Ishikawa (cell line): ENCODE data around the gene SLC16A14.

Experiments used
- CEBPB ChIP-seq: IDR thresholded peaks from 2 replicates; pipeline ENCODE4 v1.6.1; 2012
- CREB1 ChIP-seq: IDR thresholded peaks from 2 replicates; pipeline ENCODE4 v1.6.1; 2012; ENCODE audit warnings: low read depth
- EGR1 ChIP-seq: IDR thresholded peaks from 2 replicates; pipeline ENCODE4 v1.6.1; 2012
- EP300 ChIP-seq: IDR thresholded peaks from 2 replicates; pipeline ENCODE4 v1.6.1; 2012; ENCODE audit warnings: borderline replicate concordance
- FOXM1 ChIP-seq: IDR thresholded peaks from 2 replicates; pipeline ENCODE4 v1.6.1; 2012; ENCODE audit warnings: low read depth, borderline replicate concordance
- NFIC ChIP-seq: IDR thresholded peaks from 2 replicates; pipeline ENCODE4 v1.6.1; 2012
- RAD21 ChIP-seq: IDR thresholded peaks from 2 replicates; pipeline ENCODE4 v1.6.1; 2012; ENCODE audit warnings: low read depth
- REST ChIP-seq: IDR thresholded peaks from 2 replicates; pipeline ENCODE4 v1.6.1; 2012; ENCODE audit warnings: low read depth, mild to moderate bottlenecking
- TAF1 ChIP-seq: IDR thresholded peaks from 2 replicates; pipeline ENCODE4 v1.6.1; 2012; ENCODE audit warnings: low read depth, mild to moderate bottlenecking
- TCF12 ChIP-seq: IDR thresholded peaks from 2 replicates; pipeline ENCODE4 v1.6.1; 2012; ENCODE audit warnings: low read depth
- TEAD4 ChIP-seq: IDR thresholded peaks from 2 replicates; pipeline ENCODE4 v1.6.1; 2012
- USF1 ChIP-seq: IDR thresholded peaks from 2 replicates; pipeline ENCODE4 v1.6.1; 2012
- YY1 ChIP-seq: IDR thresholded peaks from 2 replicates; pipeline ENCODE4 v1.6.1; 2012; ENCODE audit warnings: low read depth
- ZBTB7A ChIP-seq: IDR thresholded peaks from 2 replicates; pipeline ENCODE4 v1.6.1; 2012; ENCODE audit warnings: low read depth

SLC16A14 gene

GRCh38 chr2:229997565-229997964, 71.2 kb downstream of the SLC16A14 start:
- TF ChIP-seq CEBPB (no peak), FOXM1 (no peak), TEAD4 (no peak)

- TF ChIP-seq USF1 (no peak), EP300 (no peak), YY1 (no peak), ZBTB7A (no peak), NFIC (no peak), CREB1 (no peak), REST (no peak), EGR1 (no peak), TEAD4 (no peak), FOXM1 (no peak), RAD21 (no peak), CEBPB (no peak), TAF1 (no peak), TCF12 (no peak)
Observed at GRCh38 chr2:229996320-229996719, 72.4 kb downstream of the SLC16A14 start.

GRCh38 chr2:229993236-229993635, 75.5 kb downstream of the SLC16A14 start:
- TF ChIP-seq ZBTB7A (no peak), NFIC (no peak), TAF1 (no peak)
